MCF 10A (cell line): ENCODE data around the gene CDK4. TPM values are rescaled to one million over a fixed set of nuclear protein-coding genes. Genes with fewer than 3 reads are reported as not detected.
A peak's percentile ranks its signal among the peaks of the same experiment; 100 is the strongest.

Experiments used
- BruUV-seq: library from RNA; stranded (reverse); fragments of 400-500 nt; replicated peaks from 2 replicates; lab custom pipeline; 2021; lab: Mats Ljungman, UMichigan
- CTCF ChIA-PET: fragments of 300-600 bp; sonication (Branson Sonifier 250); formaldehyde crosslinking; extraction: SDS; loops from one replicate; lab custom pipeline; 2021; ENCODE audit warnings: antibody characterized with exemption, inconsistent platforms; lab: Yijun Ruan, JAX
- POLR2A ChIA-PET: fragments of 300-600, 350-650 bp; sonication (Branson Sonifier 250); formaldehyde crosslinking; extraction: SDS; loops from one replicate; lab custom pipeline; 2020; ENCODE audit warnings: antibody characterized with exemption, inconsistent platforms; lab: Yijun Ruan, JAX
- DNase-seq: peaks from one replicate; pipeline ENCODE4 v3.0.0-alpha.2; 2018; ENCODE audit not compliant: unreplicated experiment
- H3K27ac Mint-ChIP-seq: one replicate; pipeline ENCODE4 v1.8.0; 2022; ENCODE audit warnings: mild to moderate bottlenecking, low read depth, mixed read lengths; ENCODE audit not compliant: unreplicated experiment
- H3K27me3 Mint-ChIP-seq: one replicate; pipeline ENCODE4 v1.8.0; 2022; ENCODE audit warnings: mixed read lengths; ENCODE audit not compliant: insufficient read depth, unreplicated experiment
- H3K36me3 Mint-ChIP-seq: one replicate; pipeline ENCODE4 v1.8.0; 2022; ENCODE audit warnings: mild to moderate bottlenecking, moderate library complexity, mixed read lengths; ENCODE audit not compliant: insufficient read depth, unreplicated experiment
- H3K4me1 Mint-ChIP-seq: one replicate; pipeline ENCODE4 v1.8.0; 2022; ENCODE audit warnings: mixed read lengths; ENCODE audit not compliant: insufficient read depth, unreplicated experiment
- H3K4me3 Mint-ChIP-seq: one replicate; pipeline ENCODE4 v1.8.0; 2022; ENCODE audit warnings: mild to moderate bottlenecking, moderate library complexity, mixed read lengths; ENCODE audit not compliant: unreplicated experiment
- H3K9me3 Mint-ChIP-seq: one replicate; pipeline ENCODE4 v1.8.0; 2022; ENCODE audit warnings: mixed read lengths; ENCODE audit not compliant: unreplicated experiment
- intact Hi-C: fragments of 100-400 bp; cut with micrococcal nuclease; formaldehyde crosslinking; loops from 2 replicates; pipeline ENCODE4 v1.14.1; 2022
- total RNA-seq: library from RNA; stranded (reverse); gene quantifications from 2 replicates; pipeline ENCODE4 v1.2.3, GENCODE V29; 2022
- TF ChIP-seq, protein P1 (sequence below): fragments of 200-600 bp; IDR thresholded peaks from one replicate; pipeline ENCODE4 v1.8.0; 2022; ENCODE audit warnings: antibody characterized with exemption, mild to moderate bottlenecking; ENCODE audit not compliant: unreplicated experiment

The CDK4 gene
- total RNA-seq, 1 experiment from 2014 or later: 123 TPM

DNA sequence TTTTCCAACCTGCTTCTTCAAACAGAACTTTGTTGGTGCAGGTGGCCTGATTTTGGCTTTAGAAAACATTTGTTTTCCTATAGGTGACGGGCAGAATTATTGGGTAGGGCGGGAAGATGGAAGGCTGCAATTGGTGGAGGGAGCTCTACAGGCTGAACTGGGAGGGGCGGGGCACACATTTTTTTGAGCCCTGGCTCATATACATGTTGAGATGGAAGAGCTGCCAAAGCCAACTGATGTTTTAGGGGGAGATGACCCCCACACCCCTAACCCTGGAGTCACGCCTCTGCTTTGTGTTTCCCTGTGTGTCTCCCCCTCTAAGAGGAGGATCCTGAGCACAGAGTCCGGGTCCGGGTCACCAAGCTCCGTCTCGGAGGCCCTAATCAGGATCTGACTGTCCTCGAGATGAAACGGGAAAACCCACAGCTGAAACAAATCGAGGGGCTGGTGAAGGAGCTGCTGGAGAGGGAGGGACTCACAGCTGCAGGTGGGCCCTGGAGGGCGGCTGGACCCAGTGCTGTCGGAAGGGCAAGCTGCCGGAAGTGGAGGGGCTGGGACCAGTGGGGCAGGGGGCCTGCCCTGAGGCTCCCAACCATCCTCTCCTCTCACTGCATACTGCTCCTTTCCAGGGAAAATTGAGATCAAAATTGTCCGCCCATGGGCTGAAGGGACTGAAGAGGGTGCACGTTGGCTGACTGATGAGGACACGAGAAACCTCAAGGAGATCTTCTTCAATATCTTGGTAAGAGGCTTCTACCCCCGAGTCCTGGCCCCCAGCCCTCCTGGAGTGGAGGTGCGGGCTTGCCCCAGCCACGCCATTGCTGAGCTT is 32.1 kb downstream of the CDK4 start:
- CTCF ChIA-PET: interaction anchor here (0.6 to 1.5 kb wide), 5 partner anchors 11 to 135 kb away, joined by 3 read pairs; partner anchors contain the start of gene TSFM
- TF ChIP-seq, protein P1, sequence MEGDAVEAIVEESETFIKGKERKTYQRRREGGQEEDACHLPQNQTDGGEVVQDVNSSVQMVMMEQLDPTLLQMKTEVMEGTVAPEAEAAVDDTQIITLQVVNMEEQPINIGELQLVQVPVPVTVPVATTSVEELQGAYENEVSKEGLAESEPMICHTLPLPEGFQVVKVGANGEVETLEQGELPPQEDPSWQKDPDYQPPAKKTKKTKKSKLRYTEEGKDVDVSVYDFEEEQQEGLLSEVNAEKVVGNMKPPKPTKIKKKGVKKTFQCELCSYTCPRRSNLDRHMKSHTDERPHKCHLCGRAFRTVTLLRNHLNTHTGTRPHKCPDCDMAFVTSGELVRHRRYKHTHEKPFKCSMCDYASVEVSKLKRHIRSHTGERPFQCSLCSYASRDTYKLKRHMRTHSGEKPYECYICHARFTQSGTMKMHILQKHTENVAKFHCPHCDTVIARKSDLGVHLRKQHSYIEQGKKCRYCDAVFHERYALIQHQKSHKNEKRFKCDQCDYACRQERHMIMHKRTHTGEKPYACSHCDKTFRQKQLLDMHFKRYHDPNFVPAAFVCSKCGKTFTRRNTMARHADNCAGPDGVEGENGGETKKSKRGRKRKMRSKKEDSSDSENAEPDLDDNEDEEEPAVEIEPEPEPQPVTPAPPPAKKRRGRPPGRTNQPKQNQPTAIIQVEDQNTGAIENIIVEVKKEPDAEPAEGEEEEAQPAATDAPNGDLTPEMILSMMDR: no peak

DNA sequence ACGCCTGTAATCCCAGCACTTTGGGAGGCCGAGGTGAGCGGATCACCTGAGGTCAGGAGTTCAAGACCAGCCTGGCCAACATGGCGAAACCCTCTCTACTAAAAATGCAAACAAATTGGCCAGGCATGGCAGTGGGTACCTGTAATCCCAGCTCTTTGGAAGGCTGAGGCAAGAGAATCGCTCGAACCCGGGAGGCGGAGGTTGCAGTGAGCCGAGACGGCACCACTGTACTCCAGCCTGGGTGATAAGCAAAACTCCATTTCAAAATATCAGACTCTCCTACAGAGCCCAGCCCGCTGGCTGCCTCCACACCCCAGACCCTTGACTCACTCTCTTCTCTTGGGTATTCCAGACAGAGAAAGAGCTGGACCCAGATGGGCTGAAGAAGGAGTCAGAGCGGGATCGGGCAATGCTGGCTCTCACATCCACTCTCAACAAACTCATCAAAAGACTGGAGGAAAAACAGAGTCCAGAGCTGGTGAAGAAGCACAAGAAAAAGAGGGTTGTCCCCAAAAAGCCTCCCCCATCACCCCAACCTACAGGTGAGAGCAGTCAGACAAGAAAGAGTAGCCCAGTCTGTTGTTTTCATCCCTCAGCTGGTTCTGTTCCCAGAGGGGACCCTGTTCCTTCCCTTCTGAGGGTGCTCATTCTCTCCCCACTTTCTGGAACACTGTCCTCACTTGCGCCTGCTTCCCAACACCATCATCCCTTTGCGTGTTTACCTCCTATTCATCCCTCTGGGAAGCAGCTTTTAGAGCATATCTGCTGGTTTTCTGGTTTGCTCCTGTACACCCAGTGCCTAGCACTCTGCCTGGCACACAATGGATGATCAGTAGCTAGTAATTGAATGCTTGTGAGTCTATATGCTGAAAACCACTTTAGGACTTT is 33.2 kb downstream of the CDK4 start:
- no peaks in the 10 kb centered on the region for H3K27me3 Mint-ChIP-seq
- H3K4me3 Mint-ChIP-seq: no peak overlapping the region
- intact Hi-C loops: no loop called here
- TF ChIP-seq, protein P1: no peak
- H3K9me3 Mint-ChIP-seq: no peaks in the 10 kb centered on the region
- H3K36me3 Mint-ChIP-seq: peaks cover 46% of the 10 kb centered on the region
- H3K4me1 Mint-ChIP-seq: no peaks in the 10 kb centered on the region
- no TSS peak for BruUV-seq
- no peak for DNase-seq
- H3K27ac Mint-ChIP-seq: no peak overlapping the region
- POLR2A ChIA-PET: no interaction called here
- CTCF ChIA-PET: interaction anchor here (1.1 to 1.5 kb wide), 2 partner anchors 18 to 63 kb away, joined by 3 to 7 read pairs; no protein-coding TSS in a partner anchor

More for the DNA sequence above, 32.1 kb downstream of the CDK4 start:
- Mint-ChIP-seq H3K27me3 (no peaks in the 10 kb centered on the region), H3K27ac (no peak overlapping the region), H3K4me1 (no peaks in the 10 kb centered on the region), H3K9me3 (no peaks in the 10 kb centered on the region), H3K4me3 (no peak overlapping the region), H3K36me3 (peaks cover 38% of the 10 kb centered on the region)
- BruUV-seq: no TSS peak
- POLR2A ChIA-PET: no interaction called here
- DNase-seq: no peak
- intact Hi-C loops: no loop called here

DNA sequence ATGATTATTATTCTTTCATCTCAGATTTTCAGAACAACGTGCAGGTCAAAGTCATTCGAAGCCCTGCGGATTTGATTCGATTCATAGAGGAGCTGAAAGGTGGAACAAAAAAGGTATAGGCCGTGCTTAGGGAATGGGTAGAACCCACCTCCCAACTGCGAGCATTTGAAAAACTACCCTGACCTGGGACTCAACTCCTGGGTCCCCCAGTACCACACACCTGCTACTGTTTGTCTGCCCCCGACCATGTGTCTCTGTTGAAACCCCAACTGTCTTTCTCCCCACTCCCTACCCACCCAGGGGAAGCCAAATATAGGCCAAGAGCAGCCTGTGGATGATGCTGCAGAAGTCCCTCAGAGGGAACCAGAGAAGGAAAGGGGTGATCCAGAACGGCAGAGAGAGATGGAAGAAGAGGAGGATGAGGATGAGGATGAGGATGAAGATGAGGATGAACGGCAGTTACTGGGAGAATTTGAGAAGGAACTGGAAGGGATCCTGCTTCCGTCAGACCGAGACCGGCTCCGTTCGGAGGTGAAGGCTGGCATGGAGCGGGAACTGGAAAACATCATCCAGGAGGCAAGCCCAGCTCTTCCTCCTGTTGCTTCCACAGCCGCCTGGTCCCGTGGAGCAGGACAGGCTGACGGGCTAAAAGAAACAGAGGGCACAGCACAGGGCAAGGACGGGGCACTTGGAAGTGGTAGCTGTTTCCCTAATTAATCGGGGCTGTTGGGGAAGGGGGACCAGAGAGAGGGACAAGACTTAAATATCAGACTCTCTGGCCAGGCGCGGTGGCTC is 34.1 kb downstream of the CDK4 start:
- POLR2A ChIA-PET: no interaction called here
- Mint-ChIP-seq H3K36me3 (peaks cover 49% of the 10 kb centered on the region), H3K4me3 (no peak overlapping the region), H3K4me1 (no peaks in the 10 kb centered on the region), H3K9me3 (no peaks in the 10 kb centered on the region), H3K27ac (no peak overlapping the region), H3K27me3 (no peaks in the 10 kb centered on the region)
- CTCF ChIA-PET: interaction anchor here (0.7 to 1.5 kb wide), 3 partner anchors 19 to 1337 kb away, joined by 3 to 7 read pairs (median 4); no protein-coding TSS in a partner anchor
- no peak for DNase-seq
- intact Hi-C loops: no loop called here
- TF ChIP-seq, protein P1: no peak
- TSS peak; percentile 5 for BruUV-seq
